Activated naive CD4-positive, alpha-beta T cell (primary cell): ENCODE data around the gene ZNF211.

Source experiments
- DNase-seq, 4 experiments: peaks; one replicate each; lab custom pipeline; 2025; lab: John Stamatoyannopoulos, UW

Gene ZNF211

GRCh38 chr19:57632987-57633831 is at the start of gene ZNF211:
TSS of gene ZNF211 (plus strand) at chr19:57633168. CDS start at chr19:57633347, 179 bp downstream.
- DNase-seq, result peak; percentile 28 to 81 (median 70)

DNA sequence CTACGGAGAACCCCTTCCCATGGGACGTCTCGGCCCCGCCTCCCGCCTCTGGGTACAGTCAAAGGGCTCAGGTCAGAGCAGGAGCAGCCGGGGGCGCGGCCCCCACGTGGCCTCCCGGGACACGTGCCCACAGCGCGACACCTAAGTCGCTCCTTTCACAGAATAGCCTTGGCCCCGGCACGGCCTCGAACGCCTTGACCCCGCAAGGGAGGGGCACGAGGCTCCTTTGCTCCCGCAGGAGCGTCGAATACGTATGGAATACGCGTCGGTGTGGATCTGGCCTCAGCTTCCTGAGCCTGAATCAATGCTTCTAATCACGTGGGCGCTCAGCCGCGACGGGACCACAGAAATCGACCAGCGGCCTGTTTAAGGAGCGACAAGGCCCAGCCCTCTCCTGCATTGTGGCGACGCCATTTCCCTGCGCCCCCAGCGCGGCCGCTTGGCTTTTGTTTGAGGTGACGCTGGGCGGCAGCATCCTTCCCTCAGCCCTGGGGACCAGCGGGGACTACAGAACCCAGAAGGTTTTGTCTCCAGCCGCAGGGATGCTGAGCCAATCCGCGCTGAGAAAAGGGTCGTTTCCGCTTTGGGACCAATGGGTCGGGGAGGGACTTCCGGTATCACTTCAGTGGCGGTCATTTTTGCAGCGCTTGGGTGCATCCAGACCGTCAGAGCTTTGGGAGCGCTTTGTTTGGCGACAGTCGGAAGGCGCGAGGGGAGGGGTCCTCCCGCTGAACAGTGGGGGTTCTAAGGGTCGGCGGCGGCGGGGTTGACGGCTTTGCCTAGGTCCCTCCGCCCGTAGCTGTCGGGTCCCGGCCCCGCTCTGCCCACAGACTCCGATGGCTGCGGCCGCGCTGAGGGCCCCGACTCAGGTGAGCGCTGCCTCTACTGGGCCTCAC is 49.2 kb upstream of the ZNF211 start, which contains the start of gene ZIK1:
Gene ZIK1 (plus strand): TSS at position 625 of the 896 bp plus-strand sequence. CDS start 212 bp downstream, at position 837.
- DNase-seq, result peak; percentile 50 to 79 (median 74)

- DNase-seq, result no peak
These were observed 45.4 kb upstream of the ZNF211 start for GRCh38 chr19:57587529-57587928.

- DNase-seq, result no peak
These were observed 33.6 kb upstream of the ZNF211 start for GRCh38 chr19:57599377-57599760.

DNA sequence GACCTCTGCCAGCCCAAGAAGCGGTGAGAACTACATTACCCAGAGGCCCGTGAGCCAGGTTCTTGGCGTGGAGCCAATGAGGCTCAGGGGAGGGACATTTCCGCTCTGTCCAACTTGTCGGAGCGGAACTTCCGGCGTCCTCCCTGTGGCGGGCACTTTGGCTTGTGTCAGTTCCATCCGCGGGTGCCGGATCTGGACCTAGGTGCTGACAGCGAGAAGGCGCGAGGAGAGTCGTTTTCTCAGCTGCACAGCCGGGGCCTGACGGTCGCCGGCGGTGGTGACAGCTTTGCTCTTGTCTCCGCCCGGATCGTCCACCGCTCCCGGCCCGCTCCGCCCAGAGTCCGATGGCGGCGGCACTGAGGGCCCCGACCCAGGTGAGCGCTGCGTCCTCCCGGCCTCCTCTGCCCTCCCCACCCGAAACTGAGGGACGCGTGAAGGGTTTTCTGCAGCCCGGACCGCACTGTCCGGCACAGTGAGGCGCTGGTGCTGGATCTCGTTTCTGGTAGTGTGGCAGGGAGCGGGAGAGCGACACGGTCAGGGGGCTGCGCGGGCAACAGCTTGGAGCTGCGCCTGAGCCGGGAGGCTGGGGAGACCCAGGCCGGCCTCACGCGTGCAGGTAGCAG is 33.1 kb upstream of the ZNF211 start, which contains the start of gene ZNF530:
Gene ZNF530 (plus strand): TSS at position 125 of the 623 bp plus-strand sequence. CDS start 4,461 bp downstream, outside the sequence.
- DNase-seq, result peak; percentile 56 to 79 (median 73)

DNA sequence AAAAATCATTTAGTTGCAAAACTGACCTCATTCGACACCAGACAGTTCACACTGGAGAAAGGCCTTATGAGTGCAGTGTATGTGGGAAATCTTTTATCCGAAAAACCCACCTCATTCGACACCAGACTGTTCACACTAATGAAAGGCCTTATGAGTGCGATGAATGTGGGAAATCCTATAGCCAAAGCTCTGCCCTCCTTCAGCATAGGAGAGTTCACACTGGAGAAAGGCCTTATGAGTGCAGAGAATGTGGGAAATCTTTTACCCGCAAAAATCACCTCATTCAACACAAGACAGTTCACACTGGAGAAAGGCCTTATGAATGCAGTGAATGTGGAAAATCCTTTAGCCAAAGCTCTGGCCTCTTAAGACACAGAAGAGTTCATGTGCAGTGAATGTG is 26.0 kb upstream of the ZNF211 start:
- DNase-seq, result no peak

- no peak for DNase-seq
These were observed 21.9 kb upstream of the ZNF211 start for GRCh38 chr19:57611113-57611512.

GRCh38 chr19:57613941-57614743 is 18.8 kb upstream of the ZNF211 start, which contains the start of gene ZNF134:
TSS of gene ZNF134 (plus strand) at chr19:57614242. CDS start at chr19:57619469, 5,227 bp downstream.
- DNase-seq, result peak; percentile 69 to 85 (median 76)

DNA sequence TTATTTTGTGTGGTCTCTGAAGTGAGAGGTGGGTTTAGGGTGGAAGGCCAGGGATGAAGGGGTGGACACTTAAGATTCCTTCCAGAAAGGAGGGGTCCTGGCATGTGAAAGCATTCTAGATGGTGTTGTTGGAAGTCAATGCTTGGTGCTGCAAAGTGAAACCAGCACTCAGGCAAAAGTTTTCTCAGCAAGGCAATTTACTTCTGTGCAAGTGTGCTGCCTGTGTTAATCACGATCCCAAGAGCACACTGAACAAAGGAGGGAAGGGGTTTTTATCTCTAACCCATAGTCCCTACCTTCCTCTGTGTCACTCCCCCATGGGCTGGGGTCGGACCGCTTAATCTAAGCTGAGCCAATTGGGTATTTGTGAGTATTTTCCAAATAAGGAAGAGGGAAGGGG is 17.6 kb upstream of the ZNF211 start:
- DNase-seq, result no peak

DNA sequence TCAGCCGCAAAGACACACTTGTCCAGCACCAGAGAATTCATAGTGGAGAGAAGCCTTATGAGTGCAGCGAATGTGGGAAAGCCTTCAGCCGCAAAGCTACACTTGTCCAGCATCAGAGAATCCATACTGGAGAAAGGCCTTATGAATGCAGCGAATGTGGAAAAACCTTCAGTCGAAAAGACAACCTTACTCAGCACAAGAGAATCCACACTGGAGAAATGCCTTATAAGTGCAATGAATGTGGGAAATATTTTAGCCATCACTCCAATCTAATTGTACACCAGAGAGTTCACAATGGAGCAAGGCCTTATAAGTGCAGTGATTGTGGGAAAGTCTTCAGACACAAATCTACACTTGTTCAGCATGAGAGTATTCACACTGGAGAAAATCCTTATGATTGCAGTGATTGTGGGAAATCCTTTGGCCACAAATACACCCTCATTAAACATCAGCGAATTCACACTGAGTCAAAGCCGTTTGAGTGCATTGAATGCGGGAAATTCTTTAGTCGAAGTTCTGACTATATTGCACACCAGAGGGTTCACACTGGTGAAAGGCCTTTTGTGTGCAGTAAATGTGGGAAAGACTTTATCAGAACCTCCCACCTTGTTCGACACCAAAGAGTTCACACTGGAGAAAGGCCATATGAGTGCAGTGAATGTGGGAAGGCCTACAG is 12.2 kb upstream of the ZNF211 start:
- no peak for DNase-seq

- no peak for DNase-seq
These were observed 9.9 kb upstream of the ZNF211 start for GRCh38 chr19:57623091-57623490.

DNA sequence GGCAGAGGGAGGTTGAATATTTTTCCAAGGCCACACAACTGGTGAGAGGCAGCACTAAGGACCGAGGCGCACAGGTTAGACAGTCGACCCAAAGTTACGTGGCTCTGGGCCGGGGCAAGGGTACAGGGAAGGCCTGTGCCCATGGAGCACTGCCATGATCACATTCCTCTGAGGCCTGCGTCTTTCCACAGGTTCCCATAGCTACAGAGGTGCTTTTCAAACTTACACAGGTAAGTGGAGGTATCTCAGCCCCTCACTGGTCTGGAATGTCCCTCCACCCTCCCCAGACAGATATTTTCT is 814 bp downstream of the ZNF211 start:
- DNase-seq, result no peak

DNA sequence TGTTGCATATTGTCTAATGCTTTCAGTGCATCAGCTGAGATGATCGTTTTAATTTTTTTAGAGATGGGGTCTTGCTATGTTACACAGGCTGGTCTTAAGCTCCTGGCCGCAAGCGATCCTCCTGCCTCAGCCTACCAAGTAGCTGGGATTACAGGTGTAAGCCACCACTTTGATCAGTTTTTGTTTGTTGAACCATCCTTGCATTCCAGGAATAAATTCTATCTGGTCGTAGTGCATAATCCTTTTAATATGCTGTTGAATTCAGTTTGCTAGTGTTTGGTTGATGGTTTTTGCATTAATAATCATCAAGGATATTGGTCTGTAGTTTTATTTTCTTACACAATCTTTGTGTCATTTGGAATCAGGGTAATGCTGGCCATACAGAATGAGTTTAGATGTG is 4.4 kb downstream of the ZNF211 start:
- no peak for DNase-seq

- no peak for DNase-seq
These were observed 8.8 kb downstream of the ZNF211 start for GRCh38 chr19:57641715-57642234.

GRCh38 chr19:57642396-57643046 is 9.6 kb downstream of the ZNF211 start:
- DNase-seq, result no peak

DNA sequence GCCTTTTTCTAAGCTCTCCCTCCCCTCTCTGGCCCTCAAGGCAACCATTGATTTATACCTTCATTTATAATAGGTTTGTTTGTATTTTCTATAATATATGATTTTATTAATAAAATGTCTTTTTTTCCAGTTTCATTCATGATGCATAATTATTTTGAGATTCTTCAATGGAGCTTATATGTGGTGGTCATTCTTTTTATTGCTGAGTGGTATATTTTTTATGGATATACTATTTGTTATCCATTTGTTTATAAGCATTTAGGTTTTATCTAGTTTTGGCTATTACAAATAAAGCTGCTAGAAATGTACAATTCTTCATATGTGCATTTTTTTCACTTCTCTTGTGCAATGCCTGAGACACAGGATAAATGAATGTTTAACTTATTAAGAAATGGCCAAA is 10.8 kb downstream of the ZNF211 start:
- DNase-seq, result no peak

GRCh38 chr19:57648331-57649003 is 15.5 kb downstream of the ZNF211 start:
- no peak for DNase-seq

DNA sequence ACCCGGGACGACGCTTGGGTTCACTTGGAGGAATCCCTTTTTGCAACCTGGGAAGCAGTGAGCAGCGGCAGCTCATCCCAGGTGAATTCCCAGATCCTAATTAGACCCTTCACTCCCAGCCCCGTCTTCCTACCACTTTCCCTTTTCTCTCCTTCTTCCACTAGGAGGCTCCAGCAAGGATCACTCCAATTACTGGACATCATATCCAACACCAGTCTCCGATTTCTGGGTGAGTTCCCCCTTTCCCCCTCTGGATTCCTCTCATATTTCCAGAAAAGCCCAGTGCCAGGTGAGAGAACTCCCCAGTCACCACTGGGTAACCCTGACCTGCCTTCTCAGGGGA is 18.7 kb downstream of the ZNF211 start:
- DNase-seq, result no peak

DNA sequence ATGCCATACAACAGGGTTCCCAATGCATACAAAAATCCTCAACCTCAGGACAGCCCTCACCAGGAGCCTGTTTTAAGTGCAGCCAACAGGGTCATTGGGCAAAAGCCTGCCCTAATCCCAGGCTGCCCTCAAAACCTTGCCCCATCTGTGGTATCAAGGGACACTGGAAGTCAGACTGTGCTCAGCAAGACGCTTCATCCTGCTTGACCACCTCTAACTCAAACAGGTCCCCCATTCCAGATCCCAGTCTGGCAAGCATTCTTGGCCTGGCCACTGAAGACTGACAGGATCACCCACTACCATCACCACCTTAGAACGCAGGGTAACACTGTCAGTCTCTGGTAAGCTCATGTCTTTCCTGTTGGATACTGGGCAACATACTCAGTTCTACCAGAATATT is 20.7 kb downstream of the ZNF211 start:
- no peak for DNase-seq

DNA sequence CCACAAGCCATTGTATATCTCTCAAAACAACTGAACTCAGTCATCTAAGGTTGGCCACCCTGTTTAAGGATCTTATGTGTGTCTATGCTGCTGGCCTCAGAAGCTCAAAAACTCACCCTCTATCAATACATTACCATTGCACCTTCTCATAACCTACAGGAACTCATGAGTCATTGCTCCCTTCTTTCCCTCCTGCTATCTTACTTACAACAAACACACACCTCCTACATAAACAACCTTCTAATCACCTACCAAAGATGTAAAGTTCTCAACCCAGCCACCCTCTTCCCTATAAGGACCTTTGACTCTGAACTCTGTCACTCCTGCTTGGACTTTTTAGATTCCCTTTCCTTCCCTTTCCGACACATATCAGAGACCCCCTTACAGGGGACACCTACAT is 22.5 kb downstream of the ZNF211 start:
- no peak for DNase-seq
